ENCODE results near the gene CDKN2D.

Gene CDKN2D

DNA sequence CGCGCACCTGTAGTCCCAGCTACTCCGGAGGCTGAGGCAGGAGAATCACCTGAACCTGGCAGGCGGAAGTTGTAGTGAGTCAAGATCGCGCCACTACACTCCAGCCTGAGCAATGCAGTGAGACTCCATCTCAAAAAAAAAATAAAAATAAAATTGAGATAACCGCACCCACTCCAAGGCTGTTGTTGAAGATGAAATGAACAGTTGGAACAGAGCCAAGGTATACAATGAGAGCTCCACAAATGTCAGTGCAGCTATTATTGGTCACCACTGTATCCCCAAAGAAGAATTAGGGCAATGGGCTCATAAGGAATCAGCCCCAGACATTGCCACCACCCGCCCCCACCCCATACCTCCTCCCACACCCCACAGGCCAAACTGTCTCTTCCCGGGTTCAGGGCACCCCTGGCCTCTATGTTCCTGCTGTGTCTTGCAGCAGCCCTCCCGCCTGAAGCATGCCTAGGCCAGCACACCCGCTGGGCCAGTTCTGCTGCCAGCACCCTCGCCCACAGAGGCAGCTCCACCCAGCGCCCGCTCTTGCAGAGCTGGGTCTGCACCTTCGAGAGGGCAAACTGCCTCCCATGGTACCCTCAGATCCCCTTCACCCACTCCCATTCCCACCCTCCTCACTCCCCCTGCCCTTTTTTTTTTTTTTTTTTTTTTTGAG, 48.0 kb downstream of the CDKN2D start:
- no peak for DNase-seq (ENCODE audit: low spot score)

DNA sequence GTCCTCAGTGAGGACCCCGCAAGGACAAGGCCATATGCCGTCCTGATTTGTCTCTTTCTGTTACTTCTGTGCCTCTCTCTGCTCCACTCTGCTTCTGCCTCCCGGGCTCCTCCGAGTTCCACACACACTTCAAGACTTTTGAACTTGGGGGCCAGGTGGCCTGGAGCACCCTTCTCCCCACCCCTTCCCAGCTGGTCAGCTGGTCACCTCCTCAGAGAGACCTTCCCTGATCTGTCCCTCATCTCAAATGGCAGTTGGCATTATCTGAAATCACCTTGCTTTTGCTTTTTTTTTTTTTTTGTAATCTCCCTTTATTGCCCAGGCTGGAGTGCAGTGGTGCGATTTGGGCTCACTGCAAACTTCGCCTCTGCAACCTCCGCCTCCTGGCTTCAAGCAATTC, 49.4 kb downstream of the CDKN2D start:
- DNase-seq (ENCODE audit: low spot score): no peak

DNA sequence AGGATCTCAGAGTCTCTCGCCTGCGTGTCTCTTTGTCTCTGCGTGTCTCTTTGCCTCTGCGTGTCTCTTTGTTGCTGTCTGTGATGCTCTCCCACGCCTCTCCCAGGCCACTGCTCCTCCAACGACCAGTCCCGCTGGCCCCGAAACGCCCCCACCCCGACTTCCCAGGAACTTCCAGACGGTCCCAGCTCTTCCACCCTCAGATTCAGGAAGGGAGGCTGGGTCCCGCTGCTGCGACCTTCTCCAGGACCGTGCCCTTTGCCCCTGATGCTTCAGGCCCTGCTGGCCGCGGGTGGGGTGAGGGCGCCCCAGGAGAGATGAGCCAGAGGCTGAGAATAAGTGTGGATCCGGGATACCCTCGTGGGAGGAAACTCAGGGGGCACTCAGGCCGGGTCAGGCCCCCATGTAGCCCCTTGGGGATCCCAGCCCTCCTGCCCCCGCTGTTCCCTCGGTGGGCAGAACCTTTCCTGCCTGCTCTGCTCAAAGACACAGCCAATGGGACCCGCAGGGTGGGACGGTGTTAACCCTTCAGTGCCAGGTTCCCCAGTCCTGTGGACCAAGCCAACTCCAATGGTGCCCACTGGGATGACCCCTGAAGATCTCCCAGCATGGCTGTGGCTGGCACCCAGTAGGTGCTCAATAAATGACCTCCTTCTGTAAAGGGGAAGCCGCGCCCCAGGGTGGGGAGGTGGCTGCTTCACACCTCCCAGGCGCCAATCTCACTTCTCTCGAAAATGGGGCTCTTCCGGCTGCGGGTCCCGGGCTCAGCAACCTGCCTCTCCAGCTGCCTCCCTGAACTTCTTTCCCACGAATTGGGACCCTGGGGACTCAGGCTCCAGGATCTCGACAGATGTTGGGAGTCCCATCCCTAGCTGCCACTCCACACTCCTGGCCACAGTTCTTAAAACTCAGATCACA, 50.1 kb downstream of the CDKN2D start:
- DNase-seq (ENCODE audit: low spot score): no peak

DNA sequence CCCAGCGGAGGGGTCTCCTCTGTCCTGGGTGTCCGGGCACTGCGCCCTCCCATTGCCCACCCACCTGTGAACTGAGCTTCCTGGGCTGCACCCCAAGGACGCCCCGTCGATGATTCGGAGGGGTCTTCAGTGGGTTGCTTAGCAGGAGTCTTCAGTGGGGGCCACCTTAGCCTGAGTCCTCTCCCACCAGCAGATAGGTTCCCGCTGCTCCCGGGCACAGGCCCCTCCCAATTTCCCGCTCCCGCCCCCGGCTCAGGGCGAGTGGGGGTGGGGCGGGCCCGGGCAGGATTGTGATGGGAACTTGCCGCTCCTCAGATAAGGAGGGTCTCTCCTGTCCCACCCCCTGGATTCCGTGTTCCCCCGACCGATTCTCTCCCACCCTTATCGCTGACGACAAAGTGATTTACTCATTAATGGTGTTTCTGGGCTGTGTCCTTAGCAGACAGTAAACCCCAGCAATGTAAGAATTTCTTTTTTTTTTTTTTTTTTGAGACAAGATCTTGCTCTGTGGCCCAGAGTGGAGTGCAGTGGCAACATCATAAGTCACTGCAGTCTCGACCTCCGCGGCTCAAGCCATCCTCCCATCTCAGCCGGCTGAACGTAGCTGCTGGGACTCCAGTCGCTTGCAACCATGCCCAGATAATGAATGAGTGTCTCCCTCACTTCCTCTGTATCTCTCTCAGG, 50.9 kb downstream of the CDKN2D start:
- DNase-seq (ENCODE audit: low spot score): no peak

DNA sequence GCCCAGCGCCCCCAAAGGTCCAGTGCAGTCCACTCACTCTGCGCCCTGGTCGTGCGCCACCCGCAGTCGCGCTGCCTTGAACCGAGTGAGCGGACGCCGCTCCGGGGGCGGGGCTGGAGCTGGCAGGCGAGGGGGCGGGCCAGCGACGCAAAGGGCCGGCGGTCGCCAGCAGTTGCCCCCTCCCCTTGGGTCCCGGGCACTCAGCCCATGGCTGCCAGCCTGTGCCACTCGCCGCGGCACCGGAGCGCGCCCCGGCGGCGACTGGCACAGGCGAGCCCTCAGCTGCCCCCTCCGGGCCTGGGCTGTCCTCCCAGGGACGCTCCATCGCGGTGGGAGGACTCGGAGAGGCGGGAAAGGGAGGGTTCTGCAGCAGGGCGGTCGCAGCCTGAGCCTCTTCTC, 51.4 kb downstream of the CDKN2D start, which contains the start of gene S1PR5:
TSS of gene S1PR5 (minus strand) at position 87 of the 399 bp plus-strand sequence. CDS start 2,436 bp downstream, outside the sequence.
- DNase-seq (ENCODE audit: low spot score): no peak

DNA sequence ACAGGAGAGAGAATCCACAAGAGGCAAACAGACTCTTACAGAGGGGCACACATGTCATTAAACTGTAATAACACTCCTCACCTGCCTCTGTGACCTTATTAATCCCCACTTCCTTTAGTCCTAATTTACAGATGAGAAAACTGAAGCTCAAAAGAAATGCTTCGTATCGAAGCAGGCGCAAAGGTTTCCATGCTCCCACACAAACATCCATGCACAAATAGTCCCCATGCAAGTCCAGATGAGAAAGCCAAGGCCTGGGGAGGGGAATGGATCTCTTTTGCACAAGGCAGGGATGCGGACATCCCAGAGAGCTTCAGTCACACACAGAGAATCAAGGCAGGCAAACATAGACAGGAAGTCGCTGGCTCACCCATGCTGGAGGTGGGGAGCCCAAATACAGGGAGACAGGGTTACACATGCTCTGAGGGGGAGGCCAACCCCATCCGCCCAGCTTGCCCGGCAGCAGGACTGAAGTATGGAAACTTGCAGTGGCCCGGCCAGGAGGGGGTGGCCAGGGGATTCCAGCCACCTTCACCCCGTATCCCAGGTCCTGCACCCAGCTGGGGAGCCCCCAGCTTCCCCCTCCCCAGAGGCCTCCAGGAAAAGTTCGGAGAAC, 52.0 kb downstream of the CDKN2D start:
- DNase-seq (ENCODE audit: low spot score): no peak

Data from hematopoietic multipotent progenitor cell treated with erythropoietin and hydrocortisone succinate and interleukin-3 and kit ligand, for 17 days (in vitro differentiated cells).